Measurements from ENCODE around the gene BAZ2B. TPM values are rescaled to one million over a fixed set of nuclear protein-coding genes. Genes with fewer than 3 reads are reported as not detected.

BAZ2B gene, protein sequence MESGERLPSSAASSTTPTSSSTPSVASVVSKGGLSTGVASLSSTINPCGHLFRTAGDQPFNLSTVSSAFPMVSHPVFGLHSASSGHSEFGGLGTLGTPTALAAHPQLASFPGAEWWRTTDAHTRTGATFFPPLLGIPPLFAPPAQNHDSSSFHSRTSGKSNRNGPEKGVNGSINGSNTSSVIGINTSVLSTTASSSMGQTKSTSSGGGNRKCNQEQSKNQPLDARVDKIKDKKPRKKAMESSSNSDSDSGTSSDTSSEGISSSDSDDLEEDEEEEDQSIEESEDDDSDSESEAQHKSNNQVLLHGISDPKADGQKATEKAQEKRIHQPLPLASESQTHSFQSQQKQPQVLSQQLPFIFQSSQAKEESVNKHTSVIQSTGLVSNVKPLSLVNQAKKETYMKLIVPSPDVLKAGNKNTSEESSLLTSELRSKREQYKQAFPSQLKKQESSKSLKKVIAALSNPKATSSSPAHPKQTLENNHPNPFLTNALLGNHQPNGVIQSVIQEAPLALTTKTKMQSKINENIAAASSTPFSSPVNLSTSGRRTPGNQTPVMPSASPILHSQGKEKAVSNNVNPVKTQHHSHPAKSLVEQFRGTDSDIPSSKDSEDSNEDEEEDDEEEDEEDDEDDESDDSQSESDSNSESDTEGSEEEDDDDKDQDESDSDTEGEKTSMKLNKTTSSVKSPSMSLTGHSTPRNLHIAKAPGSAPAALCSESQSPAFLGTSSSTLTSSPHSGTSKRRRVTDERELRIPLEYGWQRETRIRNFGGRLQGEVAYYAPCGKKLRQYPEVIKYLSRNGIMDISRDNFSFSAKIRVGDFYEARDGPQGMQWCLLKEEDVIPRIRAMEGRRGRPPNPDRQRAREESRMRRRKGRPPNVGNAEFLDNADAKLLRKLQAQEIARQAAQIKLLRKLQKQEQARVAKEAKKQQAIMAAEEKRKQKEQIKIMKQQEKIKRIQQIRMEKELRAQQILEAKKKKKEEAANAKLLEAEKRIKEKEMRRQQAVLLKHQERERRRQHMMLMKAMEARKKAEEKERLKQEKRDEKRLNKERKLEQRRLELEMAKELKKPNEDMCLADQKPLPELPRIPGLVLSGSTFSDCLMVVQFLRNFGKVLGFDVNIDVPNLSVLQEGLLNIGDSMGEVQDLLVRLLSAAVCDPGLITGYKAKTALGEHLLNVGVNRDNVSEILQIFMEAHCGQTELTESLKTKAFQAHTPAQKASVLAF (N-terminal part only)
- 22.5 and 23.4 TPM in 2 replicates for total RNA-seq

DNA sequence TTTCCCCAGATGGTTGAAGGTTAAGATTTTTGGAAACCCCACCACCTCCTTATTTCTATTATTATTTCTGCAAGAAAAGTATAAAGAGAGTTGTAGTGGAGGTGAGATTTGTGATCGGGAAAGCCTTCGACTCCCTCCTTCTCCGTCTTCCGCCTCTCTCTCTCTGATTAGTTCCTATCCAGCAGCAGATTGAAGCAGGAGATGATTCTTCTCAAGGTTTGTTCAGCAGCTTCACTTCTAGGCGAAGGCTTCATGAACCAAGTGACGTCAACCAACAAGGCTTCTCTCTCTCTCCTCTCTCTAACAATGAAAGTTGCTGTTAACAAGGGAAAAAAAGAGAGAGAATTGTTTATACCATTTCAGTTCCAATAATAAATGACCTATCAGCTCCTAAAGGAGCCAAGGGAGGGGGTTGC lies at the start of gene BAZ2B:
Gene BAZ2B, minus strand, starts transcription at position 263 of the 416 bp plus-strand sequence. CDS start 137,829 bp downstream, outside the sequence.

DNA sequence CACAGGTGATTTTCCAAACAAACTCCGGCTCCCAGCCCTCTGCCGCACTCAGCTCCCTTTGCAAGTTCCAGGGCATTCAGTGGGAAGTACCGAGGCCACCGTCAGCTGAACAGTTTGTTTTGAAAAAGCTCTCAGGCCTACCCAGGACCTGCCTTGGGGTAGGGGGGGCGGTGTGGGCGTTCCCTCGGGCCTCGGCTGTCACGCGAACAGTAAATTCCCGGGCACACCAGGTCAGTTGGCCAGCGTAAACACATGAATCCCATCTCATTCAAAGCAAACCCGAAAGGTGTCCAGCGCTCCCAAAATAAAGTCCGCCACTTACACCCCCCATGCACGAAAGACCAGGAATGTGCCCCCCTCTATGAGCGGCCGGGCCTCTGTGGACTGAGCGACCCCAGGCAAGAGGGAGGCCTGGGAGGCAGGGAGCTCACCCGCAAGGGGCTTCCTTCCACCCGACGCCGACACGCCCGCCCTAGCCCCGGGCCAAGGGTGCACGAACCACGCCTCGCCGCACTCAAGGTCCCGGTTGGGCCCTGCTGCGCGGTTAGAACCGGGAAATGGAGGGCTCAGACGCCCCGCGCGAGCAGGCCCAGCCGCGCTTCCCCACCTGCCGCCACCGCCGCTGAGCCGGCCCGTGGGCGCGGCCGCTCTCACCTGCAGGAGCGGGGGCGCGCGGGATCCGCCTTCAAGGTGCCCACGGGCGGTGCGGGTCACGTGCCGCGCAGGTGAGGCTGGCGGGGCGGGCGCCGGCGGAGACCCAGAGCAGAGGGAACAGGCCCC lies 330.2 kb downstream of the BAZ2B start, which contains the start of gene WDSUB1:
Gene WDSUB1, minus strand, starts transcription at position 775 of the 780 bp plus-strand sequence. CDS start 3,634 bp downstream, outside the sequence.

Other genes with a start within 250 kb of the BAZ2B start
- 77.0 and 114 TPM in 2 replicates for gene MARCHF7, start 96.0 kb upstream of the BAZ2B start, total RNA-seq
- gene CD302, start 181.7 kb upstream of the BAZ2B start, total RNA-seq: 7.5 and 8.5 TPM in 2 replicates